CD14-positive monocyte (primary cell): ENCODE data around the gene FGF14. TPM values are rescaled to one million over a fixed set of nuclear protein-coding genes. Genes with fewer than 3 reads are reported as not detected.
A peak's percentile ranks its signal among the peaks of the same experiment; 100 is the strongest.

ENCODE experiments used
- DNase-seq, 3 donors: peaks; one replicate each; pipeline ENCODE4 v3.0.0-alpha.2; 2011 to 2022
- H2AFZ ChIP-seq: 2 replicates; pipeline ENCODE4 v1.6.0; 2012; ENCODE audit warnings: mild to moderate bottlenecking, low read depth, low read length, inconsistent platforms; ENCODE audit not compliant: insufficient read depth, poor library complexity, severe bottlenecking
- H3K27ac ChIP-seq, 2 donors: 1 replicate in 1 of 2; 2 replicates in 1 of 2; pipeline ENCODE4 v1.5.1; 2012 to 2013; ENCODE audit warnings: low read length in 2 of 2, control low read depth in 1 of 2, inconsistent platforms in 1 of 2, low read depth in 1 of 2, mild to moderate bottlenecking in 1 of 2
- H3K27me3 ChIP-seq, 2 donors: one replicate each; pipeline versions ENCODE4 v1.6.0 to v1.6.1; 2011 to 2013; ENCODE audit warnings: low read length in 2 of 2; ENCODE audit not compliant: control insufficient read depth in 2 of 2, insufficient read depth in 2 of 2
- H3K36me3 ChIP-seq, 2 donors: replicated peaks in 1 of 2; 1 replicate in 1 of 2; 2 replicates in 1 of 2; pipeline versions ENCODE4 v1.5.1 to v1.6.1; 2012 to 2013; ENCODE audit warnings: low read length in 2 of 2, control low read depth in 1 of 2, inconsistent platforms in 1 of 2, mild to moderate bottlenecking in 1 of 2; ENCODE audit not compliant: insufficient read depth in 2 of 2, control insufficient read depth in 1 of 2
- H3K4me1 ChIP-seq, 2 donors: 1 replicate in 1 of 2; 2 replicates in 1 of 2; pipeline versions ENCODE4 v1.5.1 to v1.6.1; 2012 to 2013; ENCODE audit warnings: low read length in 2 of 2, control low read depth in 1 of 2, inconsistent platforms in 1 of 2, mild to moderate bottlenecking in 1 of 2, moderate library complexity in 1 of 2; ENCODE audit not compliant: insufficient read depth in 2 of 2, control insufficient read depth in 1 of 2
- H3K4me2 ChIP-seq: replicated peaks from 2 replicates; pipeline ENCODE3; 2012; ENCODE audit warnings: low read length, moderate library complexity, mild to moderate bottlenecking; ENCODE audit not compliant: poor library complexity, severe bottlenecking; ENCODE audit errors: extremely low read depth
- H3K4me3 ChIP-seq, 3 experiments: fragments of 200-600 bp in 1 of 3; sonication (generic) in 1 of 3; replicated peaks in 1 of 3; 1 replicate in 2 of 3; 2 replicates in 1 of 3; pipeline ENCODE4 v1.5.1; 2011 to 2013; ENCODE audit warnings: low read length in 3 of 3, mild to moderate bottlenecking in 3 of 3, control low read depth in 2 of 3, low read depth in 2 of 3, inconsistent platforms in 1 of 3, moderate library complexity in 1 of 3
- H3K79me2 ChIP-seq: 2 replicates; pipeline ENCODE4 v1.6.0; 2012; ENCODE audit warnings: mild to moderate bottlenecking, control low read depth, inconsistent platforms, low read length, moderate library complexity; ENCODE audit not compliant: insufficient read depth
- H3K9ac ChIP-seq: 2 replicates; pipeline ENCODE4 v1.6.0; 2017; ENCODE audit warnings: low read length, mild to moderate bottlenecking; ENCODE audit not compliant: insufficient read depth, poor library complexity, severe bottlenecking
- H3K9me3 ChIP-seq, 2 donors: replicated peaks in 1 of 2; 1 replicate in 1 of 2; 2 replicates in 1 of 2; pipeline versions ENCODE4 v1.5.1 to v1.6.1; 2012 to 2013; ENCODE audit warnings: low read length in 2 of 2, control low read depth in 1 of 2; ENCODE audit not compliant: control insufficient read depth in 1 of 2, insufficient read depth in 1 of 2
- H4K20me1 ChIP-seq: 2 replicates; pipeline ENCODE4 v1.6.0; 2012; ENCODE audit warnings: mild to moderate bottlenecking, low read length, control low read depth, moderate library complexity; ENCODE audit not compliant: insufficient read depth
- H3K27ac Mint-ChIP-seq, 7 donors: one replicate each; pipeline ENCODE4 v1.8.0; 2020; ENCODE audit warnings: mild to moderate bottlenecking in 7 of 7, mixed read lengths in 7 of 7, moderate library complexity in 6 of 7, inconsistent platforms in 2 of 7
- H3K27me3 Mint-ChIP-seq, 3 donors: one replicate each; pipeline ENCODE4 v1.8.0; 2021 to 2022; ENCODE audit warnings: low read depth in 3 of 3, mild to moderate bottlenecking in 3 of 3, mixed read lengths in 3 of 3, moderate library complexity in 3 of 3, inconsistent platforms in 1 of 3
- H3K36me3 Mint-ChIP-seq, 2 donors: one replicate each; pipeline ENCODE4 v1.8.0; 2020; ENCODE audit warnings: mixed read lengths in 2 of 2, inconsistent platforms in 1 of 2, mild to moderate bottlenecking in 1 of 2
- H3K4me1 Mint-ChIP-seq: one replicate; pipeline ENCODE4 v1.8.0; 2020; ENCODE audit warnings: mild to moderate bottlenecking, mixed read lengths
- H3K4me3 Mint-ChIP-seq, 2 donors: one replicate each; pipeline ENCODE4 v1.8.0; 2020; ENCODE audit warnings: mild to moderate bottlenecking in 2 of 2, mixed read lengths in 2 of 2, moderate library complexity in 1 of 2
- H3K9me3 Mint-ChIP-seq, 7 donors: one replicate each; pipeline ENCODE4 v1.8.0; 2020 to 2022; ENCODE audit warnings: mixed read lengths in 7 of 7, mild to moderate bottlenecking in 6 of 7, moderate library complexity in 6 of 7, inconsistent platforms in 2 of 7
- WGBS: methylation state at CpG from one replicate; pipeline ENCODE4 v1.1.5; 2013; ENCODE audit warnings: missing lambda C conversion rate; ENCODE audit not compliant: insufficient coverage; 5-methylcytosine and 5-hydroxymethylcytosine counted together
- intact Hi-C, 2 donors: fragments of 100-400 bp; cut with micrococcal nuclease; formaldehyde crosslinking; loops; one replicate each; pipeline versions ENCODE4 v1.15.0 to v1.15.1; 2023
- polyA plus RNA-seq, 3 donors: library from polyadenylated mRNA; depleted of rRNA in 1 of 3; unstranded in 2 of 3; stranded (reverse) in 1 of 3; fragments of 300-500 nt in 2 of 3; fragments of >200 nt in 1 of 3; fragmentation: Illumina TruSeq in 2 of 3; gene quantifications; 1 replicate in 2 of 3; 2 replicates in 1 of 3; pipeline ENCODE4 v1.2.3, GENCODE V29; 2012 to 2021
- TF ChIP-seq, protein P1 (sequence below): fragments of 200-600 bp; IDR thresholded peaks from one replicate; pipeline ENCODE4 v1.8.0; 2022; ENCODE audit warnings: antibody characterized with exemption, mild to moderate bottlenecking

Gene FGF14
- polyA plus RNA-seq, 3 donors: not detected

DNA sequence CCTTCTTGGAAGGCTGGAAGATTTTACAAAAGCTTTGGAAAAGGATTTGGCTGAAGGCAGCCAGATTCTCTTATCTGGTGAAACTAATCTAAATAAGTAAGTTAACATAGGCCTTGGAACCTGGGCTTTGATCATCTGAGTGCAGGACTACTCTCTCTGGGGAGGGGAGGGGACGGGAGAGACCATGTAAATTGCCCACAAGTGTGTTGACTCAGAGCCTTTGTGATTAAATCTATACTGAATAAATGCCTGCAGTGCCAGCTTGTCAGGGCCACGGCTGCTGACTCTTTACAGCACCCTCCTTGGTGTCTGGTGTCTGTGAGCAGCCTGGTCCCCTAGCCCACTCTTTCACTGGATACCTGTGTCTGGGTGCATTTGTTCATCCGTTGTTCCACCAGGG is 698.0 kb downstream of the FGF14 start:
- no peaks in the 10 kb centered on the region for H3K27me3 ChIP-seq
- no peaks in the 10 kb centered on the region for H3K36me3 ChIP-seq
- H3K4me1 Mint-ChIP-seq: peaks cover 27% of the 10 kb centered on the region
- intact Hi-C loops: no loop called here
- no peak overlapping the region for H3K4me3 Mint-ChIP-seq
- peaks cover 0 to under 1% (median 0%) of the 10 kb centered on the region in 3 donors for H3K27me3 Mint-ChIP-seq
- no peaks in the 10 kb centered on the region for H3K36me3 Mint-ChIP-seq
- WGBS: 96% methylated on average over 3 of the region's 3 CpGs
- H3K4me2 ChIP-seq: no peak overlapping the region
- no peaks in the 10 kb centered on the region for H4K20me1 ChIP-seq
- H3K9me3 ChIP-seq: no peaks in the 10 kb centered on the region
- H3K27ac ChIP-seq: no peak overlapping the region
- no peak overlapping the region for H3K9ac ChIP-seq
- peak overlapping the region in 1 of 7 donors; percentile 2 for H3K27ac Mint-ChIP-seq
- H3K4me1 ChIP-seq: peaks cover 12 to 17% of the 10 kb centered on the region in 2 donors
- peaks cover 0 to 6% (median 2%) of the 10 kb centered on the region in 7 donors for H3K9me3 Mint-ChIP-seq
- H3K79me2 ChIP-seq: no peaks in the 10 kb centered on the region
- no peak overlapping the region for H2AFZ ChIP-seq
- DNase-seq: no peak
- TF ChIP-seq, protein P1, sequence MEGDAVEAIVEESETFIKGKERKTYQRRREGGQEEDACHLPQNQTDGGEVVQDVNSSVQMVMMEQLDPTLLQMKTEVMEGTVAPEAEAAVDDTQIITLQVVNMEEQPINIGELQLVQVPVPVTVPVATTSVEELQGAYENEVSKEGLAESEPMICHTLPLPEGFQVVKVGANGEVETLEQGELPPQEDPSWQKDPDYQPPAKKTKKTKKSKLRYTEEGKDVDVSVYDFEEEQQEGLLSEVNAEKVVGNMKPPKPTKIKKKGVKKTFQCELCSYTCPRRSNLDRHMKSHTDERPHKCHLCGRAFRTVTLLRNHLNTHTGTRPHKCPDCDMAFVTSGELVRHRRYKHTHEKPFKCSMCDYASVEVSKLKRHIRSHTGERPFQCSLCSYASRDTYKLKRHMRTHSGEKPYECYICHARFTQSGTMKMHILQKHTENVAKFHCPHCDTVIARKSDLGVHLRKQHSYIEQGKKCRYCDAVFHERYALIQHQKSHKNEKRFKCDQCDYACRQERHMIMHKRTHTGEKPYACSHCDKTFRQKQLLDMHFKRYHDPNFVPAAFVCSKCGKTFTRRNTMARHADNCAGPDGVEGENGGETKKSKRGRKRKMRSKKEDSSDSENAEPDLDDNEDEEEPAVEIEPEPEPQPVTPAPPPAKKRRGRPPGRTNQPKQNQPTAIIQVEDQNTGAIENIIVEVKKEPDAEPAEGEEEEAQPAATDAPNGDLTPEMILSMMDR: no peak
- H3K4me3 ChIP-seq: no peak overlapping the region

- Mint-ChIP-seq H3K36me3 (no peaks in the 10 kb centered on the region), H3K4me3 (no peak overlapping the region)
Observed at GRCh38 chr13:101703081-101703480, 698.8 kb downstream of the FGF14 start.

More at GRCh38 chr13:101703081-101703480, 698.8 kb downstream of the FGF14 start:
- H3K36me3 ChIP-seq: no peaks in the 10 kb centered on the region
- H3K27me3 Mint-ChIP-seq: no peaks in the 10 kb centered on the region
- H3K27ac Mint-ChIP-seq: no peak overlapping the region
- peaks cover 12 to 17% of the 10 kb centered on the region in 2 donors for H3K4me1 ChIP-seq
- no peak overlapping the region for H2AFZ ChIP-seq
- no peaks in the 10 kb centered on the region for H3K27me3 ChIP-seq
- peaks cover 27% of the 10 kb centered on the region for H3K4me1 Mint-ChIP-seq
- WGBS: 100% methylated on average over 1 of the region's 1 CpG
- DNase-seq: no peak
- H4K20me1 ChIP-seq: no peaks in the 10 kb centered on the region
- TF ChIP-seq, protein P1: no peak
- no peak overlapping the region for H3K4me2 ChIP-seq
- intact Hi-C loops: no loop called here
- no peaks in the 10 kb centered on the region for H3K9me3 ChIP-seq
- no peaks in the 10 kb centered on the region for H3K79me2 ChIP-seq
- no peak overlapping the region for H3K9ac ChIP-seq
- no peak overlapping the region for H3K4me3 ChIP-seq
- peaks cover 0 to 6% (median 2%) of the 10 kb centered on the region in 7 donors for H3K9me3 Mint-ChIP-seq
- H3K27ac ChIP-seq: no peak overlapping the region
